ENCODE data around the gene CALHM4. TPM values are rescaled to one million over a fixed set of nuclear protein-coding genes. Genes with fewer than 3 reads are reported as not detected.

The CALHM4 gene
- total and polyA plus RNA-seq, 2 of the 13 experiments (the other 11 are each of a cell fraction or from before 2014, with no cell fraction given): not detected

- TF ChIP-seq ZNF407 (CRISPR knock-in tag; IDR thresholded peaks at IDR 0.05; ENCODE audit: not compliant biosample characterization) (no peak), KAT7 (CRISPR knock-in tag; IDR thresholded peaks at IDR 0.05; ENCODE audit: borderline replicate concordance) (0 out of 2 replicates have a peak, but pooled peaks have one; percentile 42), CREBL2 (CRISPR knock-in tag; IDR thresholded peaks at IDR 0.05; ENCODE audit: borderline replicate concordance) (no peak; the same call in 1 of the 2 replicates), RXRB (CRISPR knock-in tag; IDR thresholded peaks at IDR 0.05; ENCODE audit: borderline replicate concordance) (no peak), ZNF512 (CRISPR knock-in tag; IDR thresholded peaks at IDR 0.05) (no peak), GZF1 (CRISPR knock-in tag; IDR thresholded peaks at IDR 0.05) (no peak; the same call in 1 of the 2 replicates), ZNF556 (CRISPR knock-in tag; IDR thresholded peaks at IDR 0.05; ENCODE audit: borderline replicate concordance) (no peak), TBX2 (CRISPR knock-in tag; IDR thresholded peaks at IDR 0.05; ENCODE audit: borderline replicate concordance) (no peak), ZBTB2 (CRISPR knock-in tag; IDR thresholded peaks at IDR 0.05; ENCODE audit: low read depth) (no peak), NR2F6 (IDR thresholded peaks at IDR 0.05) (no peak), NR2F6 (CRISPR knock-in tag; IDR thresholded peaks at IDR 0.05) (no peak), ZNF839 (CRISPR knock-in tag; IDR thresholded peaks at IDR 0.05; ENCODE audit: borderline replicate concordance) (no peak)
Measured at GRCh38 chr6:116571683-116572000, 18.1 kb downstream of the CALHM4 start (continued).
